ENCODE data around the gene TMEM223. TPM values are rescaled to one million over a fixed set of nuclear protein-coding genes. Genes with fewer than 3 reads are reported as not detected.
A peak's percentile ranks its signal among the peaks of the same experiment; 100 is the strongest.

TMEM223 gene
- polyA plus RNA-seq, 1 donor from 2014 or later, result 16.5 TPM

- Histone ChIP-seq H3K4me2 (ENCODE audit: low read length) (peak within 1 kb of the TSS; percentile 98), H3F3A (ENCODE audit: insufficient read depth, low read length, poor library complexity, severe bottlenecking) (no peaks in the 10 kb centered on the region), H3K4me3 (ENCODE audit: low read length) (peak within 1 kb of the TSS; percentile 89), H3K79me2 (replicated peaks; ENCODE audit: insufficient read depth, low read length) (peaks cover 23% of the 10 kb centered on the region), H3K27me3 (ENCODE audit: insufficient read depth, low read depth, low read length) (no peaks in the 10 kb centered on the region), H4K20me1 (ENCODE audit: insufficient read depth) (peaks cover 6% of the 10 kb centered on the region), H3K9me3 (ENCODE audit: low read length) (no peaks in the 10 kb centered on the region), H3K9me2 (ENCODE audit: insufficient read depth, low read length) (no peaks in the 10 kb centered on the region), H3K9ac (ENCODE audit: low read length) (peak within 1 kb of the TSS; percentile 84), H2AFZ (ENCODE audit: low read depth, low read length) (peak within 1 kb of the TSS; percentile 79), H3K27ac (ENCODE audit: low read length) (peak within 1 kb of the TSS; percentile 89), H3K36me3 (ENCODE audit: insufficient read depth, low read length) (no peaks in the 10 kb centered on the region)
- peak; percentile 99 for TF ChIP-seq POLR2AphosphoS5 (IDR thresholded peaks at IDR 0.05)
- peak; percentile 92 for TF ChIP-seq MXI1 (conservative IDR thresholded peaks at IDR 0.05; ENCODE audit: poor library complexity, severe bottlenecking)
- TF ChIP-seq CTCF (IDR thresholded peaks at IDR 0.05; ENCODE audit: poor library complexity, severe bottlenecking), result peak; percentile 63
- peak; percentile 30 for TF ChIP-seq RAD21 (conservative IDR thresholded peaks at IDR 0.05)
- TF ChIP-seq SMC3 (conservative IDR thresholded peaks at IDR 0.05; ENCODE audit: poor library complexity), result peak; percentile 51
- TF ChIP-seq REST (IDR thresholded peaks at IDR 0.05; ENCODE audit: borderline replicate concordance), result peak; percentile 77
- TF ChIP-seq EZH2 (IDR thresholded peaks at IDR 0.05; ENCODE audit: borderline replicate concordance, insufficient read depth, low read length, poor library complexity, severe bottlenecking), result no peak
- peak; percentile 96 for TF ChIP-seq TAF1 (IDR thresholded peaks at IDR 0.05; ENCODE audit: low read depth)
- peak; percentile 50 for TF ChIP-seq EP300 (conservative IDR thresholded peaks at IDR 0.05; ENCODE audit: poor library complexity, severe bottlenecking)
Measured at GRCh38 chr11:62805076-62805892, 13.5 kb upstream of the TMEM223 start, which contains the start of gene NXF1. NXF1 (minus strand) TSS chr11:62805440; CDS start chr11:62805356, 84 bp downstream.

GRCh38 chr11:62804310-62805075, 12.7 kb upstream of the TMEM223 start:
- peaks cover 6% of the 10 kb centered on the region for H4K20me1 ChIP-seq (ENCODE audit: insufficient read depth)
- no peaks in the 10 kb centered on the region for H3K27me3 ChIP-seq (ENCODE audit: insufficient read depth, low read depth, low read length)
- H3K9ac ChIP-seq (ENCODE audit: low read length), result peak overlapping the region; percentile 84
- TF ChIP-seq TAF1 (IDR thresholded peaks at IDR 0.05; ENCODE audit: low read depth) (no peak), REST (IDR thresholded peaks at IDR 0.05; ENCODE audit: borderline replicate concordance) (no peak), CTCF (IDR thresholded peaks at IDR 0.05; ENCODE audit: poor library complexity, severe bottlenecking) (no peak)
- H3K36me3 ChIP-seq (ENCODE audit: insufficient read depth, low read length), result no peaks in the 10 kb centered on the region
- no peak overlapping the region for H2AFZ ChIP-seq (ENCODE audit: low read depth, low read length)
- no peaks in the 10 kb centered on the region for H3K9me3 ChIP-seq (ENCODE audit: low read length)
- no peaks in the 10 kb centered on the region for H3F3A ChIP-seq (ENCODE audit: insufficient read depth, low read length, poor library complexity, severe bottlenecking)
- peak overlapping the region; percentile 89 for H3K4me3 ChIP-seq (ENCODE audit: low read length)
- H3K9me2 ChIP-seq (ENCODE audit: insufficient read depth, low read length), result no peaks in the 10 kb centered on the region
- peak overlapping the region; percentile 89 for H3K27ac ChIP-seq (ENCODE audit: low read length)
- H3K79me2 ChIP-seq (replicated peaks; ENCODE audit: insufficient read depth, low read length), result peaks cover 23% of the 10 kb centered on the region
- peak overlapping the region; percentile 91 for H3K4me2 ChIP-seq (ENCODE audit: low read length)

Data from neural cell (in vitro differentiated cells).